ENCODE results near the gene F7.

F7 gene

GRCh38 chr13:113087923-113088690 lies 17.5 kb upstream of the F7 start:
- no peak for DNase-seq
- TF ChIP-seq, protein P1, sequence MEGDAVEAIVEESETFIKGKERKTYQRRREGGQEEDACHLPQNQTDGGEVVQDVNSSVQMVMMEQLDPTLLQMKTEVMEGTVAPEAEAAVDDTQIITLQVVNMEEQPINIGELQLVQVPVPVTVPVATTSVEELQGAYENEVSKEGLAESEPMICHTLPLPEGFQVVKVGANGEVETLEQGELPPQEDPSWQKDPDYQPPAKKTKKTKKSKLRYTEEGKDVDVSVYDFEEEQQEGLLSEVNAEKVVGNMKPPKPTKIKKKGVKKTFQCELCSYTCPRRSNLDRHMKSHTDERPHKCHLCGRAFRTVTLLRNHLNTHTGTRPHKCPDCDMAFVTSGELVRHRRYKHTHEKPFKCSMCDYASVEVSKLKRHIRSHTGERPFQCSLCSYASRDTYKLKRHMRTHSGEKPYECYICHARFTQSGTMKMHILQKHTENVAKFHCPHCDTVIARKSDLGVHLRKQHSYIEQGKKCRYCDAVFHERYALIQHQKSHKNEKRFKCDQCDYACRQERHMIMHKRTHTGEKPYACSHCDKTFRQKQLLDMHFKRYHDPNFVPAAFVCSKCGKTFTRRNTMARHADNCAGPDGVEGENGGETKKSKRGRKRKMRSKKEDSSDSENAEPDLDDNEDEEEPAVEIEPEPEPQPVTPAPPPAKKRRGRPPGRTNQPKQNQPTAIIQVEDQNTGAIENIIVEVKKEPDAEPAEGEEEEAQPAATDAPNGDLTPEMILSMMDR (IDR thresholded peaks at IDR 0.05; ENCODE audit: low read depth, low read length, missing control alignments): no peak
- H3K4me3 ChIP-seq (ENCODE audit: low read depth, low read length): no peak overlapping the region
- in situ Hi-C loops (cut with HindIII; ENCODE audit: low pct_ligation_motif_present, low sequenced_read_pairs): no loop called here
- H3K27ac ChIP-seq: no peak overlapping the region
- H3K36me3 ChIP-seq (replicated peaks): no peaks in the 10 kb centered on the region
- H3K27me3 ChIP-seq (replicated peaks): peaks cover 4% of the 10 kb centered on the region

DNA sequence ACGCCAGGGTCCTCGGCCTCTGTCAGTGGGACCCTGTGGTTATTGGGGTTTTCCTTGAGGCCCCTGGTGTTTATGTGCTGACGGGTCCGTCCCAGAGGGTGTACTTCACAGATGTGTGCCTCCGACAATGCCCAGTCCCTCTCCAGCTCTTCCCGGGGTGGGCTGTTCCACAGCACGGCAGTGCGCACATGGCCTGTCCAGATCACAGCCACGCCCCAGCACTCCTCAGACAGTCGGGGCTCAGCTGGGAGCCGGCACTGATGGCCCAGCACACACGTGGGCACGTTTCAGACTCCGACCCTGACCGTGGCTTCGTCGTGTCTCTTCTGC lies 16.9 kb upstream of the F7 start:
- Histone ChIP-seq H3K27ac (no peak overlapping the region), H3K27me3 (replicated peaks) (peaks cover 4% of the 10 kb centered on the region), H3K4me3 (ENCODE audit: low read depth, low read length) (no peak overlapping the region), H3K36me3 (replicated peaks) (no peaks in the 10 kb centered on the region)
- in situ Hi-C loops (cut with HindIII; ENCODE audit: low pct_ligation_motif_present, low sequenced_read_pairs): no loop called here
- no peak for DNase-seq
- TF ChIP-seq, protein P1 (IDR thresholded peaks at IDR 0.05; ENCODE audit: low read depth, low read length, missing control alignments): no peak

DNA sequence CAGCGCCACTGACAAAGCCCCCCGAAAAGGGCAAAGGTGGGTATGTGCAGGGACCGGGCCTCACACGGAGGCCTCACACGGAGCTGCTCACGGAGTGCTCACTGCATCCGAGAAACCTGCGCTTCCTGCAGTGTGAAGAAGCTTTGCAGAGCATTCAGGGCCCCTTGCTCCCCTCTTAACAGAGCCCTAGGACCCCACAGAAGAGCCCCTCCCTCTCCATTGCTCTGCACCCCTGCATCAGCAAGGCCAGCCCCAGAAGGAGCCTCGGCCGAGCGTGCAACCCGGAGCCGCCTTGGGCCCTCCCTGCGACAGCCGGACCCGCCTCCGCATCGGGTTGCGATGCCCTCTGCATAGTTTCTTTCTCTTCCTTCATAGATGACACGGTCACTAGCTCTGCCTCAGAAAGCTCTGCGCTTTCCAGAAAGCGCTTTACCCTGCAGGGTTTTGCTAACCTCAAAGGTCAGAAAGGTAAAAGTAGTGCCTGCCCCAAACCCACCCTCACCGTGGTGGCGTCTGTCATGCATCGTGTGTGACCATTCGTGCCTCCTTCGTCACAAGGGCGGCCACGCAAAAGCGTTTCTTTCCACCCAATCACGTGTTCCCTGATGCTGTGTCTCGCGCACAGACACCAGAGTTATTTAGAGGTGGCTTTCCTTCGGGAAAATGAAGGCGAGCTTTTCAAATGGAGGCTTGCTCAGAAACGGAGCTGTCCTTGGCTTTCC lies 15.7 kb upstream of the F7 start:
- no peaks in the 10 kb centered on the region for H3K36me3 ChIP-seq (replicated peaks)
- no peak overlapping the region for H3K4me3 ChIP-seq (ENCODE audit: low read depth, low read length)
- TF ChIP-seq, protein P1 (IDR thresholded peaks at IDR 0.05; ENCODE audit: low read depth, low read length, missing control alignments): no peak
- in situ Hi-C loops (cut with HindIII; ENCODE audit: low pct_ligation_motif_present, low sequenced_read_pairs): no loop called here
- DNase-seq: no peak
- H3K27ac ChIP-seq: no peak overlapping the region
- peaks cover 8% of the 10 kb centered on the region for H3K27me3 ChIP-seq (replicated peaks)

GRCh38 chr13:113090415-113090770 lies 15.2 kb upstream of the F7 start:
- no peaks in the 10 kb centered on the region for H3K36me3 ChIP-seq (replicated peaks)
- in situ Hi-C loops (cut with HindIII; ENCODE audit: low pct_ligation_motif_present, low sequenced_read_pairs): no loop called here
- no peak overlapping the region for H3K4me3 ChIP-seq (ENCODE audit: low read depth, low read length)
- no peak for DNase-seq
- H3K27ac ChIP-seq: no peak overlapping the region
- TF ChIP-seq, protein P1 (IDR thresholded peaks at IDR 0.05; ENCODE audit: low read depth, low read length, missing control alignments): no peak
- H3K27me3 ChIP-seq (replicated peaks): peaks cover 8% of the 10 kb centered on the region

GRCh38 chr13:113090806-113091205 lies 14.8 kb upstream of the F7 start:
- Histone ChIP-seq H3K36me3 (replicated peaks) (no peaks in the 10 kb centered on the region), H3K27ac (no peak overlapping the region), H3K4me3 (ENCODE audit: low read depth, low read length) (no peak overlapping the region), H3K27me3 (replicated peaks) (peaks cover 8% of the 10 kb centered on the region)
- TF ChIP-seq, protein P1 (IDR thresholded peaks at IDR 0.05; ENCODE audit: low read depth, low read length, missing control alignments): no peak
- in situ Hi-C loops (cut with HindIII; ENCODE audit: low pct_ligation_motif_present, low sequenced_read_pairs): no loop called here
- DNase-seq: no peak

Data from brain microvascular endothelial cell (primary cell).